ENCODE data around the gene EBF4.
A peak's percentile ranks its signal among the peaks of the same experiment; 100 is the strongest.

EBF4 gene, protein sequence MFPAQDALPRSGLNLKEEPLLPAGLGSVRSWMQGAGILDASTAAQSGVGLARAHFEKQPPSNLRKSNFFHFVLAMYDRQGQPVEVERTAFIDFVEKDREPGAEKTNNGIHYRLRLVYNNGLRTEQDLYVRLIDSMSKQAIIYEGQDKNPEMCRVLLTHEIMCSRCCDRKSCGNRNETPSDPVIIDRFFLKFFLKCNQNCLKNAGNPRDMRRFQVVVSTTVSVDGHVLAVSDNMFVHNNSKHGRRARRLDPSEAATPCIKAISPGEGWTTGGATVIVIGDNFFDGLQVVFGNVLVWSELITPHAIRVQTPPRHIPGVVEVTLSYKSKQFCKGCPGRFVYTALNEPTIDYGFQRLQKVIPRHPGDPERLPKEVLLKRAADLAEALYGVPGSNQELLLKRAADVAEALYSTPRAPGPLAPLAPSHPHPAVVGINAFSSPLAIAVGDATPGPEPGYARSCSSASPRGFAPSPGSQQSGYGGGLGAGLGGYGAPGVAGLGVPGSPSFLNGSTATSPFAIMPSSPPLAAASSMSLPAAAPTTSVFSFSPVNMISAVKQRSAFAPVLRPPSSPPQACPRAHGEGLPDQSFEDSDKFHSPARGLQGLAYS

DNA sequence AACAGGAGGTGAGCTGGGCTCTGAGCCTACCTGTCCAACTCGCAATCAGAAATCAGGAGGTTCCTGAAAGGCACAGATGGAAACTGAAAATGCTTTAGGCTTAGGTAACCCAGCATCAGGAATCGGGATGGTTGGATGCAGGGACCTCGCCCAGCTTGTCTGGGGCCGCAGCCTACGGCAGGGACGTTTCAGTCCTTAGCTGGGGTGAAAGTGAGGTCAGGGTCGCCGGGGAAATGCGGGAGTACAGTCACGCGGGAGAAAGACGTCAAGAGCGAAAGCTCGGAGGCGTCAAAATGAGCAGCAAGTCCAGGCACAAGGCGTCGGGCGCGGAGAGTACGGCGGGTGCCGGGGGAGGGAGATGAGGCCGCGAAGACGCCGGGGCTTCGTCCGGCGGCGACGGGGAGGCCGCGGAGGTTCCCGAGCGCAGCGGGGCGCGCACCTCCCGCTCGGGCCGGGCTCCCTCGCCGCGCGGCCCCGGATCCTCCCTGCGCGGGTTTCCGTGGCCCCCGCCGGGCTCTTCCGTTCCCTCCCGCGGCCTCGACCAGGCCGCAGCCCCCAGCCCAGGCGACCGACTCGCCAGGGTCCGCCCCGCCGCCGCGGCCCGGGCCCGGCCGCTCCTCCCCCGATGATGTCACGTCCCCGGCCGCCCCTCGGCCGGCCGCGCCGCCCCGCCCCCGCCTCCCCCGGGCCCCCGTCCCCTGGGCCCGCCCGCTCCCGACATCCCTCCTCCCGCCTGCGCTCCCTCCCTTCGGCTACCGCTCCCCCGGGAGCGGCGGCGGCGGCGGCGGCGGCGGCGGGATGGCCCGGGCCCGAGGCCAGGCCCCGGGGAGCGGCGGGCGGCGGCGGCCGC is at the start of gene EBF4:
Gene EBF4, plus strand, starts transcription at position 745 of the 850 bp plus-strand sequence. CDS start 866 bp downstream, outside the sequence.
- Histone ChIP-seq H3K9me3 (ENCODE audit: control insufficient read depth, insufficient read depth, low read length) (no peaks in the 10 kb centered on the region), H3K27ac (ENCODE audit: low read length) (no peak within 1 kb of the TSS), H3K4me1 (ENCODE audit: control insufficient read depth, insufficient read depth, low read length) (peaks cover 2% of the 10 kb centered on the region; the same call in 1 of the 2 replicates), H3K27me3 (ENCODE audit: control insufficient read depth, insufficient read depth, low read length) (peaks cover 65% of the 10 kb centered on the region), H3K4me3 (ENCODE audit: low read length) (peak within 1 kb of the TSS; percentile 49; the same call in 1 of the 2 replicates), H3K36me3 (ENCODE audit: control insufficient read depth, insufficient read depth, low read length) (no peaks in the 10 kb centered on the region)
- DNase-seq (ENCODE audit: low read depth, low spot score), result no peak
- WGBS (ENCODE audit: insufficient coverage, insufficient read length), result no CpG with 5 or more reads among the region's 106 CpGs

DNA sequence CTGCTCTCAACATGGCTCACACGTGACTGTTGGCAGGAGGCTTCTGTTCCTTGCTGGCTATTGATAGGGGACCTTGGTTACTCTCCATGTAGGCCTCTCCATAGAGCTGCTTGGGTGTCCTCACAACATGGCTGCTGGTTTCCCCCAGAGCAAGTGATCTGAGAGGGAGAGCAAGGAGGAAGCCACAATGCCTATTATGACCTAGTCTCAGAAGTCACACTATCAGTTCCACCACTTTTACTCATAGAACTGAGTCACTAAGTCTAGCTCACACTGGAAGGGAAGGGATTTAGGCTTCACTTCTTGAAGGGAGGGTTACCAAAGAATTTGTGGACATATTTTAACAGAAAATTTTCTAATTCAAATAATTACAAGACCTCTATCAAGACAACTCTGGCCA is 48.9 kb upstream of the EBF4 start:
- H3K27me3 ChIP-seq (ENCODE audit: control insufficient read depth, insufficient read depth, low read length), result no peaks in the 10 kb centered on the region
- H3K4me1 ChIP-seq (ENCODE audit: control insufficient read depth, insufficient read depth, low read length), result no peaks in the 10 kb centered on the region
- H3K27ac ChIP-seq (ENCODE audit: low read length), result no peak overlapping the region
- WGBS (ENCODE audit: insufficient coverage, insufficient read length), result no CpG with 5 or more reads among the region's 1 CpG
- DNase-seq (ENCODE audit: low read depth, low spot score), result no peak
- H3K4me3 ChIP-seq (ENCODE audit: low read length), result no peak overlapping the region
- H3K9me3 ChIP-seq (ENCODE audit: control insufficient read depth, insufficient read depth, low read length), result no peaks in the 10 kb centered on the region
- no peaks in the 10 kb centered on the region for H3K36me3 ChIP-seq (ENCODE audit: control insufficient read depth, insufficient read depth, low read length)

DNA sequence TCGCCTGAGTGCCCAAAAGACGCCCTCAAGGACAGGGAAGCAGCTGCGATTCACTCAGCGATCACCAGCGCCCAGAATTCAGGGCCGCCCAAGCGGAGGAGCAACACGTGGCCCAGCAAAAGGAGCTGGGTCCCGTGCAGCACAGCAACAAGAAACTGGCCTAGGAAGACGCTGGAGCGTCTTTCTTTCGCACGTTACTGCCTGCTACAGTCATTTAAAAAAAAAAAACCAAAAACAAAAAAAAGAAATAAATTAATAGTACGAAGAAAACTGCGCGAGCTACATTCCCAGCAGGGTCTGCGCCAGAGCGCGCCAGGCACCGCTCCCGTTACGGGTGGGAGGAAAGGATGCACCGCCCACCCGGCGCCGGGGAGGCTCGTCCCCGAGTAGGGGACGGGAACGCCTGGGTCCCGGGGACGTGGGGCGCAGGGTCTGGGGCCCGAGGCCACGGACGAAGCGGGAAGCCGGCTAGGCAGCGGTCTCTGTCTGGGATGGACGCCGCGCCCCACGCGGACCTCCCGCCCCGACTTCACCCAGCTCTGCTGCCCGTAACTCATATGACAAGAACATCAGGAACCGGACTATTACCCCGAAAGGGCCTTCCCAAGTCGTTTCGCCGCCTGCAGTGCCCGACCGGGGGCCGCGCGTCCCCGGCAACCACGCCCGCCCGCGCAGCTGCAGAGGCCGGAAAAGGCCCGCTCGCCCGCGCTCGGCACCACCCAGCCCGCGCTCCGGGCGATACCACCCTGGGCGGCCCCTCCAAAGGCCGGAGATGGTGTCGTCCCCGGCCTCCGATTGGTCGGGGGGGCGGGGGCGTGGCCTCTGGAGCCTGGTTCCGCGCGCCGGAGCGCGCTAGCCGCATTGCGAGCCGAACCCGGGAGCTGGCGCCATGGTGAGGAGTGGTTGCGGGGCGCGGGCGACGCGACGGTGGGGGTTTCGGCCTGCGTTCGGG is 40.5 kb upstream of the EBF4 start, which contains the start of gene NOP56:
Gene NOP56, plus strand, starts transcription at position 861 of the 952 bp plus-strand sequence. Its CDS starts 29 bp downstream, at position 890.
- H3K4me1 ChIP-seq (ENCODE audit: control insufficient read depth, insufficient read depth, low read length), result no peaks in the 10 kb centered on the region
- no CpG with 5 or more reads among the region's 101 CpGs for WGBS (ENCODE audit: insufficient coverage, insufficient read length)
- no peaks in the 10 kb centered on the region for H3K27me3 ChIP-seq (ENCODE audit: control insufficient read depth, insufficient read depth, low read length)
- H3K36me3 ChIP-seq (ENCODE audit: control insufficient read depth, insufficient read depth, low read length), result peaks cover 34% of the 10 kb centered on the region
- peak within 1 kb of the TSS; percentile 95 for H3K4me3 ChIP-seq (ENCODE audit: low read length)
- no peak for DNase-seq (ENCODE audit: low read depth, low spot score)
- H3K27ac ChIP-seq (ENCODE audit: low read length), result no peak within 1 kb of the TSS
- H3K9me3 ChIP-seq (ENCODE audit: control insufficient read depth, insufficient read depth, low read length), result no peaks in the 10 kb centered on the region

DNA sequence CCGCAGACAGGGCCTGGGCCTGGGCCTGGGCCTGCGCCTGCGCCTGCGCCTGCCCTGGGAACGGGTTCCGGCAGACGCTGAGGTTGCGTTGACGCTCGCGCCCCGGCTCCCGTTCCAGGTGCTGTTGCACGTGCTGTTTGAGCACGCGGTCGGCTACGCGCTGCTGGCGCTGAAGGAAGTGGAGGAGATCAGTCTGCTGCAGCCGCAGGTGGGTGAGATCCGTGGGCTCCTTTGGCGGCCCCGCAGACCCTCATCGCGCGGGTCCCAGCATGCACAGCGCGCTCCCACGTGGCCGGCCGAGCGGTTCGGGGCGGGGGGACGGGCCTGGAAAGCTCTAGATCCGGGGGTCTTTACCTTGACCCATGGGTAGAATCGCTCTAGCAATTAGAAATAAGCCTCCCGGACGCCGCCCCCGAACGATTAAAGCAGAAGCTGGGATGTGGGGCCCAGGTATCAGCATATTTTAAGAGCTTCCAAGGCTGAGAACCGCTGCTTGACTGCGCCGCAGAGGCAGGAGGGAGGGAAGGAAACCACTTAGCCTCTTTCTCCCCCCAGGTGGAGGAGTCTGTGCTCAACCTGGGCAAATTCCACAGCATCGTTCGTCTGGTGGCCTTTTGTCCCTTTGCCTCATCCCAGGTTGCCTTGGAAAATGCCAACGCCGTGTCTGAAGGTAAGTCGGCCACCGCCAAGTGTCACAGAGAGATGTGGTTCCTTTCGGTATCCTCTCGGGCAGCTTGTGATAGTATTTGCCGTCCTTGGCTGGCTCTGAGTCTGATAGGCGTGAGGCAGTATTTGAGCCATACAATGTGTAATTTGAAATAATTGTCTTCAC is 39.6 kb upstream of the EBF4 start:
- no peaks in the 10 kb centered on the region for H3K9me3 ChIP-seq (ENCODE audit: control insufficient read depth, insufficient read depth, low read length)
- no CpG with 5 or more reads among the region's 56 CpGs for WGBS (ENCODE audit: insufficient coverage, insufficient read length)
- H3K27me3 ChIP-seq (ENCODE audit: control insufficient read depth, insufficient read depth, low read length), result no peaks in the 10 kb centered on the region
- no peak for DNase-seq (ENCODE audit: low read depth, low spot score)
- no peaks in the 10 kb centered on the region for H3K4me1 ChIP-seq (ENCODE audit: control insufficient read depth, insufficient read depth, low read length)
- peaks cover 36% of the 10 kb centered on the region for H3K36me3 ChIP-seq (ENCODE audit: control insufficient read depth, insufficient read depth, low read length)
- H3K27ac ChIP-seq (ENCODE audit: low read length), result no peak overlapping the region
- H3K4me3 ChIP-seq (ENCODE audit: low read length), result peak overlapping the region; percentile 95

DNA sequence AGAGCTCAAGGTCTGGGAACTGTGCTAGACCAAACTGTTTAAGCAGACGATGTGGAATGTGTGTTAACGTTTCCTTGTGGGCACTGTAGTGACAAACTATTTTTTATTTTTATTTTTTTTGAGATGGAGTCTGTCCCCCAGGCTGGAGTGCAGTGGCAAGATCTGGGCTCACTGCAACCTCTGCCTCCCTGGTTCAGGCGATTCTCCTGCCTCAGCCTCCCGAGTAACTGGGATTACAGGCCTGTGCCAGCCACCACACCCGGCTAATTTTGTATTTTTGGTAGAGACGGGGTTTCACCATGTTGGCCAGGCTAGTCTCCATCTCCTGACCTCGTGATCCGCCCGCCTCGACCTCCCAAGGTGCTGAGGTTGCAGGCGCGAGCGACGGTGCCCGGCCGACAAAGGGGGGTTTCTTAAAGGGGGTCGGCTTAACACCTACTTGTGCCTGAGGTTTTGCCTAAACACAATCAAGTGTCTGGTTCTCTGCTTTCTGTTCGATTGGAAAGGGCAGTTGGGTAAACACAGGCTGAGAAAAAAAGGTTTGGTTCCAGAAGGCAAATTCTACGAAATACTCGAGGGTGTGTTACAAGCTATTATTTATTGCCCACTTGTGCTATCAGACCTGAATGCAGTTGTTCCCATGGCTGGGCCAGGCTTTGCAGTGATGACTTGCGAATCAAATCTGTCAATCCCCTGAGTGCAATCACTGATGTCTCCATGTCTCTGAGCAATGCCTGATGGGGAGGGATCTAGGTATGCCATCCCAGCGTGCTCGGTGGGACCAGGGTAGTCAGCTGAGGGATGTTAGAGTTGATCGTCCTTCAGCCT is 38.8 kb upstream of the EBF4 start:
- no peak for DNase-seq (ENCODE audit: low read depth, low spot score)
- H3K27ac ChIP-seq (ENCODE audit: low read length), result no peak overlapping the region
- H3K9me3 ChIP-seq (ENCODE audit: control insufficient read depth, insufficient read depth, low read length), result no peaks in the 10 kb centered on the region
- H3K4me3 ChIP-seq (ENCODE audit: low read length), result peak overlapping the region; percentile 95; the same call in 1 of the 2 replicates
- H3K36me3 ChIP-seq (ENCODE audit: control insufficient read depth, insufficient read depth, low read length), result peaks cover 42% of the 10 kb centered on the region
- WGBS (ENCODE audit: insufficient coverage, insufficient read length), result no CpG with 5 or more reads among the region's 24 CpGs
- H3K27me3 ChIP-seq (ENCODE audit: control insufficient read depth, insufficient read depth, low read length), result no peaks in the 10 kb centered on the region
- no peaks in the 10 kb centered on the region for H3K4me1 ChIP-seq (ENCODE audit: control insufficient read depth, insufficient read depth, low read length)

DNA sequence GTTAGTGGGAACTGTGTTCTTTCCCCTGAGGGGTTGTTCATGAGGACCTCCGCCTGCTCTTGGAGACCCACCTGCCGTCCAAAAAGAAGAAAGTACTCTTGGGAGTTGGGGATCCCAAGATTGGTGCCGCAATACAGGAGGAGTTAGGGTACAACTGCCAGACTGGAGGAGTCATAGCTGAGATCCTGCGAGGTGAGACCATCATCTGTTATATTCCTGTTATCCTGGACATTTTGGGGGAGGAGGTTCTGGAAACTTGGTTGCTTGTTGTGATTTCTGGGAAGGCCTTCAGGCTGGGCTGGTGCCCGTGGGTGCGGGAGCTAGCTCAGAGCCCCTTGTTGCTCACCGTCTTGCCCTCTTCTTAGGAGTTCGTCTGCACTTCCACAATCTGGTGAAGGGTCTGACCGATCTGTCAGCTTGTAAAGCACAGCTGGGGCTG is 38.2 kb upstream of the EBF4 start:
- no peaks in the 10 kb centered on the region for H3K27me3 ChIP-seq (ENCODE audit: control insufficient read depth, insufficient read depth, low read length)
- no peak overlapping the region for H3K27ac ChIP-seq (ENCODE audit: low read length)
- H3K9me3 ChIP-seq (ENCODE audit: control insufficient read depth, insufficient read depth, low read length), result no peaks in the 10 kb centered on the region
- no peaks in the 10 kb centered on the region for H3K4me1 ChIP-seq (ENCODE audit: control insufficient read depth, insufficient read depth, low read length)
- DNase-seq (ENCODE audit: low read depth, low spot score), result no peak
- no CpG with 5 or more reads among the region's 9 CpGs for WGBS (ENCODE audit: insufficient coverage, insufficient read length)
- no peak overlapping the region for H3K4me3 ChIP-seq (ENCODE audit: low read length)
- H3K36me3 ChIP-seq (ENCODE audit: control insufficient read depth, insufficient read depth, low read length), result peaks cover 47% of the 10 kb centered on the region

DNA sequence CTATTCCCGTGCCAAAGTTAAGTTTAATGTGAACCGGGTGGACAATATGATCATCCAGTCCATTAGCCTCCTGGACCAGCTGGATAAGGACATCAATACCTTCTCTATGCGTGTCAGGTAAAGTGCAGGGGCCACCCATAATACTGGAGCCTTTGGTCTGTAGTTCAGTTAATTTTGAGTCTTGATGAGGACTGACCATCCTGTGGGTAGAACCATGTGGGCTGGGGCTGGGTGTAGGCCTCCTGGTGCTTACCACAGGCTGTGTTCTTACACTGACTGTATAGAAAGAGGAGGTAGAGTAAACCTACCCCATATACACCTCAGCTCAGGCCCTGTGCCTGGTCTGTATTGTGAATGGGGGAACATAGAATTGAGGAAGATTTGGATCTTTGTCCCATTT is 37.7 kb upstream of the EBF4 start:
- no CpG with 5 or more reads among the region's 3 CpGs for WGBS (ENCODE audit: insufficient coverage, insufficient read length)
- no peaks in the 10 kb centered on the region for H3K4me1 ChIP-seq (ENCODE audit: control insufficient read depth, insufficient read depth, low read length)
- no peaks in the 10 kb centered on the region for H3K9me3 ChIP-seq (ENCODE audit: control insufficient read depth, insufficient read depth, low read length)
- peaks cover 51% of the 10 kb centered on the region for H3K36me3 ChIP-seq (ENCODE audit: control insufficient read depth, insufficient read depth, low read length)
- H3K4me3 ChIP-seq (ENCODE audit: low read length), result no peak overlapping the region
- no peak for DNase-seq (ENCODE audit: low read depth, low spot score)
- no peak overlapping the region for H3K27ac ChIP-seq (ENCODE audit: low read length)
- no peaks in the 10 kb centered on the region for H3K27me3 ChIP-seq (ENCODE audit: control insufficient read depth, insufficient read depth, low read length)

DNA sequence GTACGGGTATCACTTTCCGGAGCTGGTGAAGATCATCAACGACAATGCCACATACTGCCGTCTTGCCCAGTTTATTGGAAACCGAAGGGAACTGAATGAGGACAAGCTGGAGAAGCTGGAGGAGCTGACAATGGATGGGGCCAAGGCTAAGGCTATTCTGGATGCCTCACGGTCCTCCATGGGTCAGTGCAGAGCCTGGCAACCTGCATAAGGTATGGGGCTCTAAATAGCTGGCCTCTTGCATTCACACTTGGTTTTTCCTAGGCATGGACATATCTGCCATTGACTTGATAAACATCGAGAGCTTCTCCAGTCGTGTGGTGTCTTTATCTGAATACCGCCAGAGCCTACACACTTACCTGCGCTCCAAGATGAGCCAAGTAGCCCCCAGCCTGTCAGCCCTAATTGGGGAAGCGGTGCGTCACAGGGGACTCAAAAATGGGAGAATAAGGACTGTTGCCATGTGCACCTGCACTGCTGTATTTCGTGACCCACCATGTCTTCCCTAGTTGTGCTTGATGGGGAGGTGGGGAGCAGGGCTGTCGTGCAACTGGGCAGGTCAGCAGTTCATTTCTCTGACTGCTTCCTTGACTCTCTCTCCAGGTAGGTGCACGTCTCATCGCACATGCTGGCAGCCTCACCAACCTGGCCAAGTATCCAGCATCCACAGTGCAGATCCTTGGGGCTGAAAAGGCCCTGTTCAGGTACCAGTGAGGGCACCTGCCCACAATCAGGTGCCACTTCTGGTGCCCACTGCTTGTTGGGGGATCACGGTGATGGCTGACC is 37.1 kb upstream of the EBF4 start:
- H3K4me1 ChIP-seq (ENCODE audit: control insufficient read depth, insufficient read depth, low read length), result no peaks in the 10 kb centered on the region
- no peak for DNase-seq (ENCODE audit: low read depth, low spot score)
- no peak overlapping the region for H3K4me3 ChIP-seq (ENCODE audit: low read length)
- H3K27ac ChIP-seq (ENCODE audit: low read length), result no peak overlapping the region
- H3K9me3 ChIP-seq (ENCODE audit: control insufficient read depth, insufficient read depth, low read length), result no peaks in the 10 kb centered on the region
- H3K27me3 ChIP-seq (ENCODE audit: control insufficient read depth, insufficient read depth, low read length), result no peaks in the 10 kb centered on the region
- no CpG with 5 or more reads among the region's 17 CpGs for WGBS (ENCODE audit: insufficient coverage, insufficient read length)
- H3K36me3 ChIP-seq (ENCODE audit: control insufficient read depth, insufficient read depth, low read length), result peaks cover 58% of the 10 kb centered on the region

Measured in iPS DF 6.9 (cell line).